GM18861 (cell line): Measurements from ENCODE around the gene NCEH1.
A peak's percentile ranks its signal among the peaks of the same experiment; 100 is the strongest.

Experiments used
- ATAC-seq: cut with Tn5 transposase; IDR thresholded peaks from one replicate; pipeline ENCODE4 v1.9.1; 2021; ENCODE audit not compliant: unreplicated experiment

NCEH1 gene

DNA sequence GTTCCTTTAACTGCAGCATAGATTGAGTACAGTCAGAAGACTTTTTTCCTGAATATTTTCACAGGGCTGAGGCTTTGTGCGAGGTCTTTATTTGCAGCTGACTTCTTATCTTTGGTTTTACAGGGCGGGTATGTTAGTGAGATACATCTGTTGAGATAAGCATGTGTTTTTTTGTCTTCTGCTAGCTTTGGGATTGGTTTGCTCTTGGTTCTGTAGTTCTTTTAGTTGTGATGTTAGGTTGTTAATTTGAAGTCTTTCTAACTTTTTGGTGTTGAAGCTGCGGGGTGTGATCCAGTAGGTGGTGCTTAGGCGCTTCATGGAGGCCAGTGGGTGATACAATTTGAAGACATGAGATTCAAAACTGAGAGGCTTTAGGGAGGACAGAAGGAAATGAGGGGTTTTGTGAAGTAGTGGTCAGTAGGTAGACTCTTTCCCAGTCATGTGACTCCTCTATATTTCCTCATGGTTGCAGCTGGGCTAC is 119.7 kb downstream of the NCEH1 start:
- no peak for ATAC-seq

GRCh38 chr3:172586436-172586835 is 124.4 kb downstream of the NCEH1 start:
- ATAC-seq: no peak

GRCh38 chr3:172585954-172586353 is 124.9 kb downstream of the NCEH1 start:
- ATAC-seq: no peak

- ATAC-seq: no peak
These were observed 128.2 kb downstream of the NCEH1 start for GRCh38 chr3:172582712-172583111.

GRCh38 chr3:172581757-172582166 is 129.1 kb downstream of the NCEH1 start:
- no peak for ATAC-seq

DNA sequence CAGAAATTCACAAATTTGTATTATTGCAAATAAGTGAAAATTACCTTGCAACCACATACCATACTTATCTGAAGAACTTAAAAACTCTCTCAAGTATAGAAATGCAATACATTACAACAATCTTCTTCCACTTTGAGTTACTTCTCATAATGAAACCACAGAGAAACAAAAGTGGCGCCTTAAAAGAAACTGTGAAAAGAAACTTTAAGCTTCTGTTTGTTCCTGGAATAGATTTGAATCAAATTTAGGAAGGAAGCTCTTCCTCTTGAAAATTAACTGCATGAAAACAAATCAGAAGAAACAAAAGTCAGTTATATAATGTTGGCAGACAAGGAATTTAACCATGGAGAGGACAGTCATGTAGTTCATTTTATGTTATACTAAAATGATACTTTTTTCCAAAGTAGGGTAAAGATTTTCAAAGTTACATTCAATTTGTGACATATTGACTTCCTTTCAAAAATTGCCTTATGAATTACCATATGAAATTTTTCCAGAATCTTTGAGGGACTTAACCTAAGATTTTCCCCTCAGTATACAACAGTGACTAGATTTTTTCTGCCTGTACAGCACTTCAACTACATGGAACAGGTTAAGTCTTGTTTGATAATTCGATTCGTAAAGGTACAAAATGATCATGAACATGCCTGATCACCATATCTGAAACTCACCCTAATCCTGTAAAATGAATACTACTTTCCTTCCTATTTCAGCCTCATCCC is 130.0 kb downstream of the NCEH1 start:
- peak; percentile 76 for ATAC-seq
